NOMO-1 treated with DMSO at 0.1 percent for 48 hours (cell line): ENCODE results near the gene MPP3.

ENCODE experiments used
- DNase-seq: peaks from one replicate; lab custom pipeline; 2025; ENCODE audit not compliant: unreplicated experiment; lab: John Stamatoyannopoulos, UW

MPP3 gene

GRCh38 chr17:43860927-43861622 is 28.1 kb upstream of the MPP3 start:
- DNase-seq: no peak

GRCh38 chr17:43860077-43860725 is 27.3 kb upstream of the MPP3 start:
- DNase-seq: no peak

GRCh38 chr17:43857957-43858600 is 25.1 kb upstream of the MPP3 start:
- DNase-seq: no peak

- no peak for DNase-seq
Measured at GRCh38 chr17:43857141-43857540, 24.2 kb upstream of the MPP3 start.

- no peak for DNase-seq
Measured at GRCh38 chr17:43856141-43856540, 23.2 kb upstream of the MPP3 start.

- DNase-seq: no peak
Measured at GRCh38 chr17:43855061-43855460, 22.1 kb upstream of the MPP3 start.

GRCh38 chr17:43854498-43854897 is 21.6 kb upstream of the MPP3 start:
- no peak for DNase-seq

- DNase-seq: no peak
Measured at GRCh38 chr17:43853546-43853945, 20.6 kb upstream of the MPP3 start.

- no peak for DNase-seq
Measured at GRCh38 chr17:43852571-43852970, 19.6 kb upstream of the MPP3 start.

- DNase-seq: no peak
Measured at GRCh38 chr17:43849116-43849515, 16.2 kb upstream of the MPP3 start.

GRCh38 chr17:43848601-43849000 is 15.7 kb upstream of the MPP3 start:
- DNase-seq: no peak

- no peak for DNase-seq
Measured at GRCh38 chr17:43846963-43847371, 14.0 kb upstream of the MPP3 start, which contains the start of gene CD300LG. Gene CD300LG, plus strand, starts transcription at chr17:43847176. Its CDS starts 41 bp downstream, at chr17:43847217.

GRCh38 chr17:43846221-43846712 is 13.3 kb upstream of the MPP3 start:
- peak; percentile 60 for DNase-seq

- DNase-seq: no peak
Measured at GRCh38 chr17:43845766-43846165, 12.8 kb upstream of the MPP3 start.

GRCh38 chr17:43844241-43844640 is 11.3 kb upstream of the MPP3 start:
- DNase-seq: no peak

- DNase-seq: no peak
Measured at GRCh38 chr17:43842975-43843325, 10.0 kb upstream of the MPP3 start.

GRCh38 chr17:43842091-43842974 is 9.4 kb upstream of the MPP3 start:
- peak; percentile 59 for DNase-seq

- no peak for DNase-seq
Measured at GRCh38 chr17:43841282-43841681, 8.3 kb upstream of the MPP3 start.

- DNase-seq: no peak
Measured at GRCh38 chr17:43840814-43841213, 7.9 kb upstream of the MPP3 start.

GRCh38 chr17:43839670-43840108 is 6.7 kb upstream of the MPP3 start:
- no peak for DNase-seq

- DNase-seq: no peak
Measured at GRCh38 chr17:43834106-43834505, 1.2 kb upstream of the MPP3 start.
